KMS-11 (cell line): ENCODE results near the gene TOGARAM2.

ENCODE experiments used
- H2AFZ ChIP-seq: fragments of 200-600 bp; sonication (generic); 2 replicates; pipeline ENCODE4 v1.6.1; 2016; ENCODE audit warnings: antibody characterized with exemption, mixed run types, low read depth
- H3K27ac ChIP-seq: fragments of 200-600 bp; sonication (generic); 2 replicates; pipeline ENCODE4 v1.6.1; 2016; ENCODE audit warnings: mild to moderate bottlenecking, mixed run types
- H3K27me3 ChIP-seq: fragments of 200-600 bp; sonication (generic); 2 replicates; pipeline ENCODE4 v1.6.1; 2017; ENCODE audit warnings: mild to moderate bottlenecking, low read depth, mixed run types, moderate library complexity; ENCODE audit not compliant: insufficient read depth
- H3K36me3 ChIP-seq: fragments of 200-600 bp; sonication (generic); 2 replicates; pipeline ENCODE4 v1.6.1; 2017; ENCODE audit warnings: mild to moderate bottlenecking, mixed run types; ENCODE audit not compliant: insufficient read depth
- H3K4me1 ChIP-seq: fragments of 200-600 bp; sonication (generic); 2 replicates; pipeline ENCODE4 v1.6.1; 2016; ENCODE audit warnings: mild to moderate bottlenecking, low read depth, mixed run types; ENCODE audit not compliant: poor library complexity, severe bottlenecking
- H3K4me2 ChIP-seq: fragments of 200-600 bp; sonication (generic); 2 replicates; pipeline ENCODE4 v1.7.0; 2016; ENCODE audit warnings: mild to moderate bottlenecking, mixed run types
- H3K4me3 ChIP-seq: fragments of 200-600 bp; sonication (generic); IDR thresholded peaks from 2 replicates; pipeline ENCODE4 v1.6.1; 2017; ENCODE audit warnings: low read depth, low read length, mixed read lengths; ENCODE audit not compliant: insufficient read depth
- H3K79me2 ChIP-seq: fragments of 200-600 bp; sonication (generic); 2 replicates; pipeline ENCODE4 v1.6.1; 2016; ENCODE audit warnings: low read depth, mixed run types; ENCODE audit not compliant: insufficient read depth
- H3K9ac ChIP-seq: fragments of 200-600 bp; sonication (generic); 2 replicates; pipeline ENCODE4 v1.6.1; 2016; ENCODE audit warnings: mild to moderate bottlenecking, mixed run types
- H4K20me1 ChIP-seq: fragments of 200-600 bp; sonication (generic); 2 replicates; pipeline ENCODE4 v1.6.1; 2016; ENCODE audit warnings: mild to moderate bottlenecking, mixed run types; ENCODE audit not compliant: insufficient read depth
- TF ChIP-seq, protein P1 (sequence below): fragments of 200-600 bp; sonication (generic); conservative IDR thresholded peaks from 2 replicates; pipeline ENCODE4 v1.6.1; 2017; ENCODE audit warnings: low read depth, mild to moderate bottlenecking, antibody characterized with exemption, low read length, moderate library complexity, mixed read lengths

TOGARAM2 gene

GRCh38 chr2:29072251-29072650 lies 91.2 kb downstream of the TOGARAM2 start:
- no peak overlapping the region for H3K4me3 ChIP-seq
- TF ChIP-seq, protein P1, sequence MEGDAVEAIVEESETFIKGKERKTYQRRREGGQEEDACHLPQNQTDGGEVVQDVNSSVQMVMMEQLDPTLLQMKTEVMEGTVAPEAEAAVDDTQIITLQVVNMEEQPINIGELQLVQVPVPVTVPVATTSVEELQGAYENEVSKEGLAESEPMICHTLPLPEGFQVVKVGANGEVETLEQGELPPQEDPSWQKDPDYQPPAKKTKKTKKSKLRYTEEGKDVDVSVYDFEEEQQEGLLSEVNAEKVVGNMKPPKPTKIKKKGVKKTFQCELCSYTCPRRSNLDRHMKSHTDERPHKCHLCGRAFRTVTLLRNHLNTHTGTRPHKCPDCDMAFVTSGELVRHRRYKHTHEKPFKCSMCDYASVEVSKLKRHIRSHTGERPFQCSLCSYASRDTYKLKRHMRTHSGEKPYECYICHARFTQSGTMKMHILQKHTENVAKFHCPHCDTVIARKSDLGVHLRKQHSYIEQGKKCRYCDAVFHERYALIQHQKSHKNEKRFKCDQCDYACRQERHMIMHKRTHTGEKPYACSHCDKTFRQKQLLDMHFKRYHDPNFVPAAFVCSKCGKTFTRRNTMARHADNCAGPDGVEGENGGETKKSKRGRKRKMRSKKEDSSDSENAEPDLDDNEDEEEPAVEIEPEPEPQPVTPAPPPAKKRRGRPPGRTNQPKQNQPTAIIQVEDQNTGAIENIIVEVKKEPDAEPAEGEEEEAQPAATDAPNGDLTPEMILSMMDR, result no peak
- H3K4me1 ChIP-seq, result no peaks in the 10 kb centered on the region
- H4K20me1 ChIP-seq, result no peaks in the 10 kb centered on the region
- H3K27ac ChIP-seq, result no peak overlapping the region
- H3K9ac ChIP-seq, result no peak overlapping the region
- H3K79me2 ChIP-seq, result no peaks in the 10 kb centered on the region
- H2AFZ ChIP-seq, result no peak overlapping the region
- H3K36me3 ChIP-seq, result no peaks in the 10 kb centered on the region
- H3K27me3 ChIP-seq, result no peaks in the 10 kb centered on the region
- H3K4me2 ChIP-seq, result no peak overlapping the region

DNA sequence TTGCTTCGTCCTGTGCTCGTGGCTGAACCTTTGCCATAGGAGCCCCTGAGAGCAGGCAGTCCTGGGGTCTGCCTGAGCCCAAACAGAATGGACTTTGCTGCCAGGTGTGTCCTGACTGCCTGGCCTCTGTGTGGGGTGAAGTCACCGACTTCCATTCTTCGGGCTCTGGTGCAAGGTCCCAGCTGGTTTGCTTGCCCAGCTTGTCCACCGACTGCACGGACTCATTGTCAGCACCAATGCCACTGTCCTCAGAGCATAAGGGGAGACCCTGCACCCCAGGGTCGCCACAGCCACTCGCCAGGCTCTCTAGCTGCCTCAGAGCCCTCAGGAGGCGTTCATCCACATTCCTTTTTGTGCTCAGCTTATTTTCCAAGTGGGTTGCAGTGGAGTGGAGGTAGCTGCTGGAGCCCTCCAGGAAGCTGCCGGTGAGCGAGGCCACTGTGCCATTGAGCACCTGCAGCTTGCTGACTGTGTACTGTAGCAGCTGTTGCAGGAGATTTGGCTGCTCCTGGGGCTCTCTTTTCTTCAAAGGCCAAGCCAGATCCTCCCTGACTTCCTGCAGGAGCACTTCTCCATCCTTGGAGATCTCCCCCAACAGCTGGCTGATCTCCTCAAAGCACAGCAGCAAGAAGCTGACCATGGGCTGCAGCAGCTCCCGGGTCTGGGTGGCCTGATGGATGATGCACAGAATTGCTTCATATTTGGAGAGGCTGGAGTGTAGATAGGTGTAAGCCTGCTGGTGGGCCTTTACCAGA lies 92.0 kb downstream of the TOGARAM2 start:
- no peaks in the 10 kb centered on the region for H4K20me1 ChIP-seq
- no peaks in the 10 kb centered on the region for H3K4me1 ChIP-seq
- H3K9ac ChIP-seq, result no peak overlapping the region
- no peak overlapping the region for H3K4me2 ChIP-seq
- no peaks in the 10 kb centered on the region for H3K27me3 ChIP-seq
- H3K4me3 ChIP-seq, result no peak overlapping the region
- H3K27ac ChIP-seq, result no peak overlapping the region
- no peaks in the 10 kb centered on the region for H3K79me2 ChIP-seq
- no peak overlapping the region for H2AFZ ChIP-seq
- no peaks in the 10 kb centered on the region for H3K36me3 ChIP-seq
- TF ChIP-seq, protein P1, result no peak

DNA sequence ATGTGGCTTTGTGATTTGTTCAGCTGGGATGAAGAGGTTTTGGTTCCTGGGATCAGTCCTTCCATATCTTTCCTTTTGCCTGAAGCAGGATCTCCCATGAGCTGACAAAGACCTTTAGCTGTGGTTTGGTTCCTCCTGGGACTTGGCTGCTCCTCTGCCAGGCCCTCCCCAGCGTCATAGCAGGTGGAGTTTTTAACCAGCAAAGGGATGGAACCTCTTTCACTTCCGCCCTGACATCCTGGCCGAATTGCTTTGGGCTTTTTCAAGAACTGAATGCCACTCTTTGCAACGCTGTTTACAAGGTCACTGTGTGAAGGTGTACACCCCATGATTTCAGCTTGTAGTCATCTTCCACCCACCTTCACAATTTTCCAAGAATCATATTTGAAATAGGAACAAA lies 92.8 kb downstream of the TOGARAM2 start:
- H3K36me3 ChIP-seq, result no peaks in the 10 kb centered on the region
- no peak overlapping the region for H3K27ac ChIP-seq
- TF ChIP-seq, protein P1, result no peak
- H2AFZ ChIP-seq, result no peak overlapping the region
- H3K79me2 ChIP-seq, result no peaks in the 10 kb centered on the region
- H3K27me3 ChIP-seq, result no peaks in the 10 kb centered on the region
- H3K4me1 ChIP-seq, result no peaks in the 10 kb centered on the region
- H3K4me2 ChIP-seq, result no peak overlapping the region
- H4K20me1 ChIP-seq, result no peaks in the 10 kb centered on the region
- H3K4me3 ChIP-seq, result no peak overlapping the region
- no peak overlapping the region for H3K9ac ChIP-seq

GRCh38 chr2:29074411-29074810 lies 93.3 kb downstream of the TOGARAM2 start, which contains the start of gene PCARE:
PCARE (minus strand) TSS chr2:29074523; CDS start chr2:29074261, 262 bp downstream.
- H3K36me3 ChIP-seq, result no peaks in the 10 kb centered on the region
- H3K4me3 ChIP-seq, result no peak within 1 kb of the TSS
- no peak within 1 kb of the TSS for H2AFZ ChIP-seq
- H3K79me2 ChIP-seq, result no peaks in the 10 kb centered on the region
- no peak within 1 kb of the TSS for H3K9ac ChIP-seq
- H3K4me1 ChIP-seq, result no peaks in the 10 kb centered on the region
- TF ChIP-seq, protein P1, result no peak
- H4K20me1 ChIP-seq, result no peaks in the 10 kb centered on the region
- no peak within 1 kb of the TSS for H3K27ac ChIP-seq
- no peak within 1 kb of the TSS for H3K4me2 ChIP-seq
- no peaks in the 10 kb centered on the region for H3K27me3 ChIP-seq
